Mesothelial cell of epicardium (in vitro differentiated cells): ENCODE results near the gene CMTM4. TPM values are rescaled to one million over a fixed set of nuclear protein-coding genes. Genes with fewer than 3 reads are reported as not detected.
"Not testable (repeated sequence)": the region's sequence is repeated elsewhere in the genome, so short reads cannot be mapped to it uniquely, and the experiment has no call there.

Experiments
- DNase-seq, 2 experiments: peaks; one replicate each; pipeline ENCODE4 v3.0.0; 2021; ENCODE audit warnings: low spot score in 2 of 2; ENCODE audit not compliant: unreplicated experiment in 2 of 2
- H3K27ac Mint-ChIP-seq: 2 replicates; pipeline ENCODE4 v1.8.0; 2021; ENCODE audit warnings: mixed read lengths
- H3K27me3 Mint-ChIP-seq: 2 replicates; pipeline ENCODE4 v1.8.0; 2021; ENCODE audit warnings: low read depth, mixed read lengths
- H3K36me3 Mint-ChIP-seq: 2 replicates; pipeline ENCODE4 v1.8.0; 2021; ENCODE audit warnings: mixed read lengths
- H3K4me1 Mint-ChIP-seq: 2 replicates; pipeline ENCODE4 v1.8.0; 2021; ENCODE audit warnings: mixed read lengths
- H3K4me3 Mint-ChIP-seq: 2 replicates; pipeline ENCODE4 v1.8.0; 2021; ENCODE audit warnings: mild to moderate bottlenecking, moderate library complexity, mixed read lengths
- H3K9me3 Mint-ChIP-seq: 2 replicates; pipeline ENCODE4 v1.8.0; 2021; ENCODE audit warnings: mixed read lengths
- CTCF ChIP-seq: fragments of 200-600 bp; sonication (generic); IDR thresholded peaks from one replicate; pipeline ENCODE4 v1.5.0; 2021; ENCODE audit warnings: antibody characterized with exemption; ENCODE audit not compliant: unreplicated experiment
- total RNA-seq: library from RNA; stranded (reverse); gene quantifications from 3 replicates; pipeline ENCODE4 v1.2.1, GENCODE V29; 2021

CMTM4 gene
- total RNA-seq, 1 donor from 2014 or later = 63.4 TPM

- Mint-ChIP-seq H3K27me3 (no peaks in the 10 kb centered on the region), H3K36me3 (peaks cover 19% of the 10 kb centered on the region), H3K4me3 (no peak overlapping the region), H3K4me1 (peaks cover 39% of the 10 kb centered on the region), H3K9me3 (no peaks in the 10 kb centered on the region), H3K27ac (no peak overlapping the region)
- no peak for DNase-seq
- TF ChIP-seq CTCF = no peak
These were observed 80.4 kb downstream of the CMTM4 start for GRCh38 chr16:66616169-66616568.

GRCh38 chr16:66614161-66614802 lies 82.3 kb downstream of the CMTM4 start:
- Mint-ChIP-seq H3K27ac (no peak overlapping the region), H3K36me3 (peaks cover 29% of the 10 kb centered on the region), H3K4me3 (no peak overlapping the region), H3K4me1 (peaks cover 24% of the 10 kb centered on the region), H3K27me3 (no peaks in the 10 kb centered on the region), H3K9me3 (no peaks in the 10 kb centered on the region)
- TF ChIP-seq CTCF = no peak
- DNase-seq = no peak

GRCh38 chr16:66612422-66612821 lies 84.1 kb downstream of the CMTM4 start:
- Mint-ChIP-seq H3K4me1 (peaks cover 14% of the 10 kb centered on the region), H3K27me3 (no peaks in the 10 kb centered on the region), H3K27ac (no peak overlapping the region), H3K4me3 (no peak overlapping the region), H3K36me3 (peaks cover 29% of the 10 kb centered on the region), H3K9me3 (no peaks in the 10 kb centered on the region)
- no peak for DNase-seq
- no peak for TF ChIP-seq CTCF

- H3K4me1 Mint-ChIP-seq, H3K4me3 Mint-ChIP-seq, H3K9me3 Mint-ChIP-seq, DNase-seq, H3K27ac Mint-ChIP-seq, H3K27me3 Mint-ChIP-seq: not testable (repeated sequence)
- peaks cover 29% of the 10 kb centered on the region for H3K36me3 Mint-ChIP-seq
These were observed 84.6 kb downstream of the CMTM4 start for GRCh38 chr16:66611911-66612310.

GRCh38 chr16:66610111-66610820 lies 86.3 kb downstream of the CMTM4 start:
- Mint-ChIP-seq H3K9me3 (no peaks in the 10 kb centered on the region), H3K4me3 (no peak overlapping the region), H3K27ac (peak overlapping the region; percentile 43), H3K4me1 (peaks cover 16% of the 10 kb centered on the region), H3K36me3 (peaks cover 27% of the 10 kb centered on the region), H3K27me3 (no peaks in the 10 kb centered on the region)
- DNase-seq = no peak
- TF ChIP-seq CTCF = no peak

- Mint-ChIP-seq H3K9me3 (no peaks in the 10 kb centered on the region), H3K27me3 (no peaks in the 10 kb centered on the region), H3K27ac (no peak overlapping the region), H3K36me3 (peaks cover 22% of the 10 kb centered on the region), H3K4me3 (no peak overlapping the region), H3K4me1 (peaks cover 16% of the 10 kb centered on the region)
- no peak for TF ChIP-seq CTCF
- no peak for DNase-seq
These were observed 87.4 kb downstream of the CMTM4 start for GRCh38 chr16:66609139-66609510.
